PC-3 (cell line): ENCODE measurements around the gene NDUFV3. TPM values are rescaled to one million over a fixed set of nuclear protein-coding genes. Genes with fewer than 3 reads are reported as not detected.
"Not testable (repeated sequence)": the region's sequence is repeated elsewhere in the genome, so short reads cannot be mapped to it uniquely, and the experiment has no call there.

Experiments
- ATAC-seq: fragments of 200-7000 bp; cut with Tn5 transposase; 2 replicates; pipeline ENCODE4 v1.9.1; 2020; ENCODE audit warnings: mild to moderate bottlenecking, moderate library complexity
- BruUV-seq: library from RNA; stranded (reverse); fragments of 400-500 nt; replicated peaks from 2 replicates; lab custom pipeline; 2021; lab: Mats Ljungman, UMichigan
- CTCF ChIA-PET: fragments of 300-600 bp; sonication (Branson Sonifier 250); formaldehyde crosslinking; loops from one replicate; lab custom pipeline; 2022; ENCODE audit warnings: antibody characterized with exemption; lab: Charles Lee
- POLR2A ChIA-PET: fragments of 300-600 bp; sonication (Branson Sonifier 250); formaldehyde crosslinking; loops from one replicate; lab custom pipeline; 2022; ENCODE audit warnings: antibody characterized with exemption; ENCODE audit not compliant: unreplicated experiment; lab: Charles Lee
- DNase-seq: peaks from one replicate; pipeline ENCODE4 v3.0.0-alpha.2; 2015
- H2AFZ ChIP-seq: fragments of 300-600 bp; sonication (generic); 2 replicates; pipeline ENCODE4 v1.6.0; 2016; ENCODE audit warnings: antibody characterized with exemption, low read length
- H3F3A ChIP-seq: fragments of 300-600 bp; sonication (generic); one replicate; pipeline ENCODE4 v1.6.0; 2017; ENCODE audit warnings: antibody characterized with exemption, low read length, control low read depth, mild to moderate bottlenecking; ENCODE audit not compliant: unreplicated experiment
- H3K27ac ChIP-seq: fragments of 300-600 bp; sonication (generic); 2 replicates; pipeline ENCODE4 v1.5.1; 2016; ENCODE audit warnings: mild to moderate bottlenecking, low read length
- H3K27me3 ChIP-seq: fragments of 300-600 bp; sonication (generic); 2 replicates; pipeline ENCODE4 v1.6.1; 2016; ENCODE audit warnings: low read length, mixed read lengths
- H3K36me3 ChIP-seq: fragments of 300-600 bp; sonication (generic); 2 replicates; pipeline ENCODE4 v1.6.1; 2016; ENCODE audit warnings: low read depth, mixed run types, low read length, mixed read lengths
- H3K4me1 ChIP-seq: fragments of 300-600 bp; sonication (generic); 2 replicates; pipeline ENCODE4 v1.5.1; 2016; ENCODE audit warnings: low read length; ENCODE audit not compliant: insufficient read depth
- H3K4me2 ChIP-seq: fragments of 300-600 bp; sonication (generic); 2 replicates; pipeline ENCODE4 v1.6.0; 2016; ENCODE audit warnings: low read length
- H3K4me3 ChIP-seq: fragments of 300-600 bp; sonication (generic); 2 replicates; pipeline ENCODE4 v1.5.1; 2016; ENCODE audit warnings: mild to moderate bottlenecking, low read length, mixed read lengths
- H3K79me2 ChIP-seq: fragments of 300-600 bp; sonication (generic); 2 replicates; pipeline ENCODE4 v1.6.1; 2017; ENCODE audit warnings: low read length, mixed read lengths
- H3K9ac ChIP-seq: fragments of 300-600 bp; sonication (generic); 2 replicates; pipeline ENCODE4 v1.6.0; 2016; ENCODE audit warnings: mild to moderate bottlenecking, low read length
- H3K9me2 ChIP-seq: fragments of 300-600 bp; sonication (generic); replicated peaks from 2 replicates; pipeline ENCODE4 v1.6.1; 2016; ENCODE audit warnings: mixed run types, low read length, mixed read lengths
- H3K9me3 ChIP-seq: fragments of 300-600 bp; sonication (generic); 2 replicates; pipeline ENCODE4 v1.6.1; 2016; ENCODE audit warnings: low read length, mixed read lengths
- H4K20me1 ChIP-seq: fragments of 300-600 bp; sonication (generic); 2 replicates; pipeline ENCODE4 v1.6.1; 2016; ENCODE audit warnings: low read length, mixed read lengths
- EZH2 ChIP-seq: fragments of 300-600 bp; sonication (generic); IDR thresholded peaks from one replicate; pipeline ENCODE4 v1.6.1; 2017; ENCODE audit warnings: antibody characterized with exemption, mild to moderate bottlenecking, low read length; ENCODE audit not compliant: unreplicated experiment
- EZH2phosphoT487 ChIP-seq: fragments of 300-600 bp; sonication (generic); IDR thresholded peaks from 2 replicates; pipeline ENCODE4 v1.6.1; 2018; ENCODE audit warnings: mild to moderate bottlenecking, antibody characterized with exemption, low read length, borderline replicate concordance
- intact Hi-C: fragments of 100-400 bp; cut with micrococcal nuclease; formaldehyde crosslinking; loops from 2 replicates; pipeline ENCODE4 v1.9.0; 2023
- total RNA-seq: library from RNA; depleted of rRNA; stranded (reverse); fragments of >200 nt; gene quantifications from 2 replicates; pipeline ENCODE4 v1.2.3, GENCODE V29; 2014
- TF ChIP-seq, protein P1 (sequence below): fragments of 300-600 bp; sonication (generic); conservative IDR thresholded peaks from 2 replicates; pipeline ENCODE4 v1.5.1; 2017; ENCODE audit warnings: antibody characterized with exemption, low read depth, mild to moderate bottlenecking, low read length

Gene NDUFV3
- total RNA-seq, 1 experiment from 2014 or later: 61.6 TPM

DNA sequence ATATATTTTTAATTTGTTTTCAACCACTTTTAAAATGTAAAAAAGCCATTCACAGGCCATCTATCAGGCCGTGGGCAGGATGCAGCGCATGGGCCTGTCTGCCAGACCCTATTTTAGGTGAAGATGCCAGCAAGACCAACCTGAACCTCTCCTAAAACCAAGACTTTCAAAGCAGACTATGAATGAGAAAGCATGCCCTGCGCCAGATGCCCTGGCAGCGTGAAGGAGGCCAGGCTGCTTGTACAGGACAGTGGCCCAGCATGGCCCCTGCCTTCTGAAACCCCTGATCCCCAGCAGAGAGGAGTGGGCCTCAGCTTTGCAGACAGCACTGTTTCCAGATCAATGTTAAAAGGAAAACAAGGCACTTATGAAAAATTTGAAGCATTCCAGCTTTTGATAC lies 45.4 kb upstream of the NDUFV3 start:
- no peak overlapping the region for H3K27ac ChIP-seq
- no peaks in the 10 kb centered on the region for H3F3A ChIP-seq
- H3K79me2 ChIP-seq: peaks cover 49% of the 10 kb centered on the region
- ChIA-PET CTCF (no interaction called here), POLR2A (no interaction called here)
- no peak overlapping the region for H2AFZ ChIP-seq
- H3K36me3 ChIP-seq: peaks cover 66% of the 10 kb centered on the region
- TF ChIP-seq EZH2phosphoT487 (no peak), EZH2 (no peak)
- TF ChIP-seq, protein P1, sequence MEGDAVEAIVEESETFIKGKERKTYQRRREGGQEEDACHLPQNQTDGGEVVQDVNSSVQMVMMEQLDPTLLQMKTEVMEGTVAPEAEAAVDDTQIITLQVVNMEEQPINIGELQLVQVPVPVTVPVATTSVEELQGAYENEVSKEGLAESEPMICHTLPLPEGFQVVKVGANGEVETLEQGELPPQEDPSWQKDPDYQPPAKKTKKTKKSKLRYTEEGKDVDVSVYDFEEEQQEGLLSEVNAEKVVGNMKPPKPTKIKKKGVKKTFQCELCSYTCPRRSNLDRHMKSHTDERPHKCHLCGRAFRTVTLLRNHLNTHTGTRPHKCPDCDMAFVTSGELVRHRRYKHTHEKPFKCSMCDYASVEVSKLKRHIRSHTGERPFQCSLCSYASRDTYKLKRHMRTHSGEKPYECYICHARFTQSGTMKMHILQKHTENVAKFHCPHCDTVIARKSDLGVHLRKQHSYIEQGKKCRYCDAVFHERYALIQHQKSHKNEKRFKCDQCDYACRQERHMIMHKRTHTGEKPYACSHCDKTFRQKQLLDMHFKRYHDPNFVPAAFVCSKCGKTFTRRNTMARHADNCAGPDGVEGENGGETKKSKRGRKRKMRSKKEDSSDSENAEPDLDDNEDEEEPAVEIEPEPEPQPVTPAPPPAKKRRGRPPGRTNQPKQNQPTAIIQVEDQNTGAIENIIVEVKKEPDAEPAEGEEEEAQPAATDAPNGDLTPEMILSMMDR: no peak
- ATAC-seq (no peak), DNase-seq (no peak)
- H3K27me3 ChIP-seq: no peaks in the 10 kb centered on the region
- intact Hi-C loops: no loop called here
- no peak overlapping the region for H3K9ac ChIP-seq
- BruUV-seq: no TSS peak
- H3K9me2 ChIP-seq: no peaks in the 10 kb centered on the region
- no peak overlapping the region for H3K4me2 ChIP-seq
- H4K20me1 ChIP-seq: peaks cover 22% of the 10 kb centered on the region
- H3K4me3 ChIP-seq: no peak overlapping the region
- H3K9me3 ChIP-seq: no peaks in the 10 kb centered on the region
- H3K4me1 ChIP-seq: no peaks in the 10 kb centered on the region

DNA sequence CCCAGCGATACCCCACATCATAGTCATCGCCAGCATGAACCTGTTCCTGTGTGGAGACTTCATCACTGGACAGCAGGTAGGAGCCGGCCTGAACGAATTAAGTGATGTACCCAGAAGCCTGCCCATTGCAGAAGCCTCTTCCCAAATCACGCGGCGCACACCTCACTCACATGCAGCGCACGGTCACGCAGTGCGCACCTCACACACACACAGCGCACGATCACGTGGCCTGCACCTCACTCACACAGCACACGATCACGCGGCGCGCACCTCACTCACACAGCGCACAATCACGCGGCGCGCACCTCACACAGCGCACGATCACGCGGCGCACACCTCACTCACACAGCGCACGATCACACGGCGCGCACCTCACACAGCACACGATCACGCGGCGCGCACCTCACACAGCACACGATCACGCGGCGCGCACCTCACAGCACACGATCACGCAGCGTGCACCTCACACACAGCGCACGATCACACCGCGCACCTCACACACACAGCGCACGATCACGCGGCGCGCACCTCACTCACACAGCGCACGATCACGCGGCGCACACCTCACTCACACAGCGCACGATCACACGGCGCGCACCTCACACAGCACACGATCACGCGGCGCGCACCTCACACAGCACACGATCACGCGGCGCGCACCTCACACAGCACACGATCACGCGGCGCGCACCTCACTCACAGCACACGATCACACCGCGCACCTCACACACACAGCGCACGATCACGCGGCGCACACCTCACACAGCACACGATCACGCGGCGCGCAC lies 44.8 kb upstream of the NDUFV3 start:
- H3K9me2 ChIP-seq, H3K27ac ChIP-seq, H3K9ac ChIP-seq, H3K27me3 ChIP-seq, intact Hi-C loops, ATAC-seq, H3K9me3 ChIP-seq, BruUV-seq, H3K4me1 ChIP-seq, H2AFZ ChIP-seq, POLR2A ChIA-PET, DNase-seq, H3F3A ChIP-seq, H3K4me2 ChIP-seq, CTCF ChIA-PET, H3K4me3 ChIP-seq: not testable (repeated sequence)
- Histone ChIP-seq H4K20me1 (peaks cover 19% of the 10 kb centered on the region), H3K36me3 (peaks cover 67% of the 10 kb centered on the region), H3K79me2 (peaks cover 46% of the 10 kb centered on the region)

DNA sequence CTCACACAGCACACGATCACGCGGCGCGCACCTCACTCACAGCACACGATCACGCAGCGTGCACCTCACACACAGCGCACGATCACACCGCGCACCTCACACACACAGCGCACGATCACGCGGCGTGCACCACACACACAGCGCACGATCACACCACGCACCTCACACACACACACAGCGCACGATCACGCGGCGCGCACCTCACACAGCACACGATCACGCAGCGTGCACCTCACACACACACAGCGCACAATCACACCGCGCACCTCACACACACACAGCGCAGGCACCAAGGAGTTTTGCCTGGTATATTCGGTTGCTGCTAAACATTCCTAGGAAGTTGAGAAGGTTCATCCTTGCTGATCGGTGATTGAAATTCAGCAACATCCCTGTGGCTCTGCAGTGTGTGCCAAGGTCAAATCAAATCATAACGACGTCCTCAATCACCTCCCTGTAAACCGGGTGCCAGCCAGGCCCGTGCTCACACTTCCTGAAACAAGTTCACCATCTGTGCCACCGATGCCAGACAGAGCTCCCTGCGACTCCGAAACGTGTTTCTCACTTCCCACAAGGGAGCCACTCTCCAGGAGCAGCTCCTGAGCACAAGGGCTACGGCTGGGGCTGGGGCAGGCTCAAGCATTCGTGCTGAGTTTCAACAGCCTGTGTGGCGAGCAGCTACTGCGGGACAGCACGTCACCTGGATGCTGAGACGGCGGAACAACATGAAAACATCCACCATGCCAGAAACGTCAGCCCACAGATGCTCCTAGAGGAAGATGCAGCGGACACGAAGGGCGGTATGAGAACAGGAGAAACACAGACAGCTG lies 44.0 kb upstream of the NDUFV3 start:
- H3K36me3 ChIP-seq: peaks cover 70% of the 10 kb centered on the region
- no peaks in the 10 kb centered on the region for H3K9me2 ChIP-seq
- H3F3A ChIP-seq: no peaks in the 10 kb centered on the region
- no peaks in the 10 kb centered on the region for H3K9me3 ChIP-seq
- peaks cover 15% of the 10 kb centered on the region for H4K20me1 ChIP-seq
- no peak for DNase-seq
- TF ChIP-seq, protein P1: no peak
- no peak for TF ChIP-seq EZH2
- no peak for TF ChIP-seq EZH2phosphoT487
- no peak overlapping the region for H3K27ac ChIP-seq
- ChIA-PET CTCF (no interaction called here), POLR2A (no interaction called here)
- H3K4me3 ChIP-seq: no peak overlapping the region
- no TSS peak for BruUV-seq
- intact Hi-C loops: no loop called here
- H2AFZ ChIP-seq: no peak overlapping the region
- H3K9ac ChIP-seq: no peak overlapping the region
- no peaks in the 10 kb centered on the region for H3K27me3 ChIP-seq
- H3K79me2 ChIP-seq: peaks cover 40% of the 10 kb centered on the region
- H3K4me1 ChIP-seq: no peaks in the 10 kb centered on the region
- no peak for ATAC-seq
- no peak overlapping the region for H3K4me2 ChIP-seq
